Stomach smooth muscle (tissue), 2 donors: ENCODE results near the gene ALDOC.
"Not testable (repeated sequence)": the region's sequence is repeated elsewhere in the genome, so short reads cannot be mapped to it uniquely, and the experiment has no call there.

Experiments
- H3K27ac ChIP-seq: one replicate; pipeline ENCODE4 v1.7.0; 2013; ENCODE audit warnings: mild to moderate bottlenecking, low read length, inconsistent platforms
- H3K27me3 ChIP-seq, 2 donors: one replicate each; pipeline ENCODE4 v1.7.0; 2013; ENCODE audit warnings: low read length in 2 of 2; ENCODE audit not compliant: insufficient read depth in 2 of 2, control insufficient read depth in 1 of 2
- H3K36me3 ChIP-seq, 2 donors: one replicate each; pipeline ENCODE4 v1.7.0; 2013; ENCODE audit warnings: low read length in 2 of 2; ENCODE audit not compliant: control insufficient read depth in 2 of 2, insufficient read depth in 2 of 2
- H3K4me1 ChIP-seq: one replicate; pipeline ENCODE4 v1.7.0; 2013; ENCODE audit warnings: low read length; ENCODE audit not compliant: control insufficient read depth, insufficient read depth
- H3K4me3 ChIP-seq, 2 donors: one replicate each; pipeline ENCODE4 v1.7.0; 2013; ENCODE audit warnings: low read length in 2 of 2
- H3K9ac ChIP-seq, 2 donors: one replicate each; pipeline ENCODE4 v1.7.0; 2013; ENCODE audit warnings: low read length in 2 of 2, mild to moderate bottlenecking in 1 of 2
- H3K9me3 ChIP-seq, 2 donors: one replicate each; pipeline ENCODE4 v1.7.0; 2013; ENCODE audit warnings: low read length in 2 of 2; ENCODE audit not compliant: control insufficient read depth in 2 of 2
- donor health status: healthy.
- donor health status: Pancreatic carcinoma.

The ALDOC gene

DNA sequence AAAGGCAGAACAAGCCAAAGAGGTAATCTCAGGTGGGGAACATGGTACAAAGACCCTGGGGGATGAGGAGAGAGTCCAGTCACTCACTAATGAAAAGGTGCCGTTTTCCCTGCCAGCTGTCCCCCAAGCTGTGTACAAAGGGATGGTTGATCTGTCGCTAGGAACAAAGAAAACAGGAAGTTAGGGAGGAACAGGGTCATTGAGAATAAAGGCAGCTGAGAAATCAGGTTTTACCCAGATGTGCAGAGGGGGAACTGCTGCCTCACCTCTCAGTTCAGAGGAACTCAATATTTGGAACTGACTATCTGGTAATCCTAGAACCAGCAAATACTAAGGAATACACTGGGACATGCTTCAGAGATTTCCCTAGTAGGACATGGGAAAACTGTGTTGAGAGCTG lies 35.8 kb upstream of the ALDOC start:
- Histone ChIP-seq H3K27ac (no peak overlapping the region), H3K9me3 (no peaks in the 10 kb centered on the region), H3K36me3 (peaks cover 30 to 35% of the 10 kb centered on the region in 2 donors), H3K27me3 (no peaks in the 10 kb centered on the region), H3K4me3 (no peak overlapping the region), H3K9ac (no peak overlapping the region), H3K4me1 (no peaks in the 10 kb centered on the region)

DNA sequence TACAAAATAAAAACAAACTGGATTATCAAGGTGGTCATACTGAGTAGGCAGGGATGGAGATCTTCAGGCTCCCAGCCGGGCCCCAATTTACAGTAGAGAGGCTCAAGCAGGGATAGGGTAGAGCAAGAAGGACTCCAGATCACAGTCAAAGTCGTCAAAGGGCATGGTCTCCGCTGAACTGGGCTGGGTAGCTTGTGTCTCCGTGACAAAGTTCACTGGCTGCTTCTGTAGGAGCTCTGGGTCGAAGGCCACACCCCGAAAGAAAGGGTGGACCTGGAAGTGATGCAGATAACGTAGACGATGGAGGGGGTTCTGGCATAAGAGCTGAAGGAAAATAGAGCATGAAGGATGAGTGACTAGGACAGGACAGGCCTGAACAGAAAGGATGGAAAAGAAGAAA lies 33.7 kb upstream of the ALDOC start:
- H3K9me3 ChIP-seq: no peaks in the 10 kb centered on the region
- H3K27ac ChIP-seq: no peak overlapping the region
- no peak overlapping the region for H3K9ac ChIP-seq
- H3K36me3 ChIP-seq: peaks cover 10 to 14% of the 10 kb centered on the region in 2 donors
- no peak overlapping the region for H3K4me3 ChIP-seq
- no peaks in the 10 kb centered on the region for H3K27me3 ChIP-seq
- no peaks in the 10 kb centered on the region for H3K4me1 ChIP-seq

- not testable (repeated sequence) for H3K9ac ChIP-seq, H3K27me3 ChIP-seq, H3K36me3 ChIP-seq, H3K4me3 ChIP-seq, H3K9me3 ChIP-seq, H3K27ac ChIP-seq
- peaks cover 11% of the 10 kb centered on the region for H3K4me1 ChIP-seq
Observed at GRCh38 chr17:28604031-28604430, 27.3 kb upstream of the ALDOC start.

DNA sequence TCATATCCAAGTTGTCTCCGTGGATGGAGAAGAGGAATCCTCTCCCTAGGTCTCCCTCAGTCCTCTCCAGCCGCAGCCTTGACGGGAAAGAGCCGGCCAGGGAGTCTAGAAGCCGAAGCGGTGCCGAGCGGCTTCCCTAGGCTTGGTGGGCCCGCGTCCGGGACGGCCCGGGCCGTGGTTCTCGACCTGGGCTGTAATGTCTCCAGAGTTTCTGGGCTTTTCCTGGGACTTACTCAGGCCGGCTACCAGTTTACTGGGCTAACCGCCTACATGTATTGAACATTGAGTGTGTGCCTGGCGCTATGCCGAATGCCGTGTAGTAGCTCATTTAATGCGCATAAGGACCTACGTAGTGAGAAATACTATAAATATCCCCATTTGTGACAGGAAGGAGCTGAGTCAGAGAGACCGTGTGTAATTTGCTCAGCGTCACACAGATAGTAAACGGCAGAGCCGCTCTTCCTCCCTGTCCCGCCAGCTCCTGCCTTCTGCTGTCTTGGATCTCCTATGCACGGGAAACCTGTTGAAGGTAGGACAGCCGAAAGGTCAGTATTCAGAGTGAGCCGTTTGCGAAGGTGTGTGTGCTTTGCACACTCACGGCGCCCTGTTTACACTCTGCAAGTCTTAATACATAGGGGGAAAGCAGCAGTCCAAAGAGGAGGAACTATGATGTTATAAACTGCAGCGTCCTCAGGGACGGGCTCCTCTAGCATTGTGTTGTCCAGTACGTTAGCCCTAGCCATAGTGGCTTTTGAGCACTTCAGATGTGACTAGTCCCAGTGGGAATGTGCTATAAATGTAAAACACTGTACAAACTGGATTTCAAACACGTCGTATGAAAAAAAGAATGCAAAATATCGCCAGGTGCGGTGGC lies 22.9 kb upstream of the ALDOC start:
- H3K4me3 ChIP-seq: peak overlapping the region; percentile 90 to 93

GRCh38 chr17:28598799-28599310 lies 22.2 kb upstream of the ALDOC start, which contains the start of gene SPAG5:
Gene SPAG5, minus strand, starts transcription at chr17:28599025. Its CDS starts 79 bp downstream, at chr17:28598946.
- Histone ChIP-seq H3K27me3 (no peaks in the 10 kb centered on the region), H3K9ac (peak within 1 kb of the TSS; percentile 94 to 95), H3K9me3 (no peaks in the 10 kb centered on the region), H3K4me1 (peaks cover 19% of the 10 kb centered on the region), H3K27ac (peak within 1 kb of the TSS; percentile 91), H3K36me3 (no peaks in the 10 kb centered on the region), H3K4me3 (peak within 1 kb of the TSS; percentile 90 to 93)

More for the DNA sequence above, 22.9 kb upstream of the ALDOC start:
- H3K36me3 ChIP-seq: no peaks in the 10 kb centered on the region
- H3K9ac ChIP-seq: peak overlapping the region; percentile 94 to 95
- H3K4me1 ChIP-seq: peaks cover 19% of the 10 kb centered on the region
- no peaks in the 10 kb centered on the region for H3K27me3 ChIP-seq
- peak overlapping the region; percentile 91 for H3K27ac ChIP-seq
- no peaks in the 10 kb centered on the region for H3K9me3 ChIP-seq

DNA sequence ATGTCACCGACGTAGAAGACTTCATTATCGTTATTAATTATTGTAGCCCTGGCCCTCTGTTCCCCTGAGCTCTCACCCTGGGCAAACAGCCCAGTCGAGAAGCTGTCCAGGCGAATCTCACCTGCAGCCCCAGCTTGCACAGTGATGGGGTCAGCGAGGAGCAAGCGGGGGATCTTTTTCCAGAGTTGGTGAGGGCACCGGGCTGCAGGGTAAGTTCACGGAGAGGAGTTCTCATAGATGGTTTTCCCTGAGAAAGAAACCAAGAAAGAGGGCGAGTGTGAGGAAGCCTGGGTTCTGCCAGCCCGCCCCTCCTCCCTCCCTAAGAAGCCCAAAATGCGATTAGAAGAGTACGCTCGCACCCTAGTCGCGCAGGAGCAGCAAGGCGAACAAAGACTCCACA lies 21.7 kb upstream of the ALDOC start:
- H3K27me3 ChIP-seq: no peaks in the 10 kb centered on the region
- no peaks in the 10 kb centered on the region for H3K9me3 ChIP-seq
- no peaks in the 10 kb centered on the region for H3K36me3 ChIP-seq
- H3K4me1 ChIP-seq: peaks cover 19% of the 10 kb centered on the region
- H3K9ac ChIP-seq: peak overlapping the region; percentile 51 to 66
- no peak overlapping the region for H3K27ac ChIP-seq
- H3K4me3 ChIP-seq: peak overlapping the region; percentile 90 to 93

GRCh38 chr17:28597606-28598383 lies 21.1 kb upstream of the ALDOC start:
- Histone ChIP-seq H3K27ac (no peak overlapping the region), H3K4me3 (no peak overlapping the region), H3K36me3 (no peaks in the 10 kb centered on the region), H3K27me3 (no peaks in the 10 kb centered on the region), H3K4me1 (peaks cover 19% of the 10 kb centered on the region), H3K9me3 (no peaks in the 10 kb centered on the region), H3K9ac (peak overlapping the region in 1 of 2 donors; percentile 66)

DNA sequence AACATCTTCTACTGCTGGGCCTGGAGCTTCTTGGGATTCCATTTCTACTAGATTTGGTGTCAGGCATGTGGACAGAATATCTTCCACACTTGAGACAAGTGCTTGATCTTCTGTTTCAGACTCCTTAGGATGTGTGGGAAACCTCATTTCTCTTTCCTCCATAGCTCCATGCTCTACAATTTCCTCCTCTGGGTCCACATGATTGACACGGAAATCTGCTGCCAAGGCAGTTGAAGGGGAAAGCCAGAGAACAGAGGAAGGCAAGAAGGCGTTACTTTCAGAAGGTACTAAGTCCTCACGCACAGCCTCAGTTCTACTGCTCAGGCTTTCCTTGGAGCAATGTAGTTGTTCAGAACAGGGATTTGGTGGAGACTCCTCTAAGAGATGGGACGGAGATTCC lies 15.6 kb upstream of the ALDOC start:
- no peak overlapping the region for H3K4me3 ChIP-seq
- no peak overlapping the region for H3K27ac ChIP-seq
- no peak overlapping the region for H3K9ac ChIP-seq
- H3K9me3 ChIP-seq: no peaks in the 10 kb centered on the region
- H3K4me1 ChIP-seq: no peaks in the 10 kb centered on the region
- peaks cover 0 to 3% of the 10 kb centered on the region in 2 donors for H3K36me3 ChIP-seq
- H3K27me3 ChIP-seq: no peaks in the 10 kb centered on the region

GRCh38 chr17:28585851-28586250 lies 9.2 kb upstream of the ALDOC start:
- Histone ChIP-seq H3K27me3 (no peaks in the 10 kb centered on the region), H3K9me3 (no peaks in the 10 kb centered on the region), H3K4me3 (no peak overlapping the region), H3K27ac (no peak overlapping the region), H3K36me3 (peaks cover 4 to 6% of the 10 kb centered on the region in 2 donors), H3K9ac (no peak overlapping the region), H3K4me1 (no peaks in the 10 kb centered on the region)

DNA sequence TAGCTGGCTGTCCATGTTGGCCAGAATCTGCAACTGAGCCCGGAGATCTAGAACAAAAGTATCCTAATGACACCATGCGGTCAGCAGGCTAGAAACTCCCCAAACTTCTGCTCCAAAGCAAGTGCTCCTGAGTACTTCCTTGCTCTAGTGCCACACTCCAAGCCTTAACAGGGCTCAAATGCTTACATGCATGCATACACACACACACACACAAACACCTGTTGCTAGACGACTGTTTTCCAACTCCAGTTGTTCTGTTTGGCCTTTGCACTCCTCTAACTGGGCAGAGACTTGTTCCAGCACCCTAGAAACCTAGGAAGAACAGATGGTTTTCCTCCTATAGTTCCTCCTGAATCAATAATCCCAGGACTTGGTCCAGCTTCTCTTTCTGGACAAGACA lies 7.7 kb upstream of the ALDOC start:
- Histone ChIP-seq H3K4me3 (no peak overlapping the region), H3K9me3 (no peaks in the 10 kb centered on the region), H3K4me1 (no peaks in the 10 kb centered on the region), H3K9ac (no peak overlapping the region), H3K27me3 (no peaks in the 10 kb centered on the region), H3K36me3 (peaks cover 4 to 6% of the 10 kb centered on the region in 2 donors), H3K27ac (no peak overlapping the region)
